Measurements from ENCODE around the gene CENPK.

GRCh38 chr5:65506961-65507360 lies 56.0 kb downstream of the CENPK start:
- TF ChIP-seq CTCF (conservative IDR thresholded peaks at IDR 0.05) (no peak), ZFX (IDR thresholded peaks at IDR 0.05) (no peak)

Measured in C4-2B (cell line).